HG03097 (cell line): ENCODE results near the gene DYRK1A.

Source experiments
- ATAC-seq: cut with Tn5 transposase; IDR thresholded peaks from one replicate; pipeline ENCODE4 v1.9.1; 2021; ENCODE audit not compliant: unreplicated experiment, low FRiP score

The DYRK1A gene

GRCh38 chr21:37561941-37562919 lies 195.7 kb downstream of the DYRK1A start:
- no peak for ATAC-seq

GRCh38 chr21:37562920-37563640 lies 196.5 kb downstream of the DYRK1A start:
- no peak for ATAC-seq

- ATAC-seq, result peak; percentile 85
These were observed 197.2 kb downstream of the DYRK1A start for GRCh38 chr21:37563641-37564340.

- ATAC-seq, result peak; percentile 31
These were observed 197.9 kb downstream of the DYRK1A start for GRCh38 chr21:37564341-37564923.

GRCh38 chr21:37564924-37565529 lies 198.5 kb downstream of the DYRK1A start:
- no peak for ATAC-seq

GRCh38 chr21:37565530-37566223 lies 199.1 kb downstream of the DYRK1A start:
- ATAC-seq, result no peak

- no peak for ATAC-seq
These were observed 200.4 kb downstream of the DYRK1A start for GRCh38 chr21:37566790-37567615.

GRCh38 chr21:37568415-37568814 lies 201.8 kb downstream of the DYRK1A start:
- ATAC-seq, result no peak

GRCh38 chr21:37568916-37569315 lies 202.3 kb downstream of the DYRK1A start:
- ATAC-seq, result no peak

- ATAC-seq, result no peak
These were observed 204.9 kb downstream of the DYRK1A start for GRCh38 chr21:37571442-37571841.

- no peak for ATAC-seq
These were observed 207.7 kb downstream of the DYRK1A start for GRCh38 chr21:37574316-37574715.

- no peak for ATAC-seq
These were observed 208.2 kb downstream of the DYRK1A start for GRCh38 chr21:37574751-37575150.

GRCh38 chr21:37575580-37575979 lies 209.0 kb downstream of the DYRK1A start:
- no peak for ATAC-seq
